HCT116 (cell line): ENCODE results near the gene SPRING1. TPM values are rescaled to one million over a fixed set of nuclear protein-coding genes. Genes with fewer than 3 reads are reported as not detected.
A peak's percentile ranks its signal among the peaks of the same experiment; 100 is the strongest.

Experiments
- ATAC-seq: fragments of 200-7000 bp; cut with Tn5 transposase; 2 replicates; pipeline ENCODE4 v1.9.1; 2020; ENCODE audit warnings: mild to moderate bottlenecking, moderate library complexity
- BruUV-seq: library from RNA; stranded (reverse); fragments of 400-500 nt; replicated peaks from 2 replicates; lab custom pipeline; 2021; lab: Mats Ljungman, UMichigan
- CTCF ChIA-PET: fragments of 300-600 bp; sonication (Branson Sonifier 250); formaldehyde crosslinking; loops from one replicate; lab custom pipeline; 2021; ENCODE audit warnings: antibody characterized with exemption; lab: Charles Lee
- POLR2A ChIA-PET: fragments of 300-600, 350-600 bp; sonication (Branson Sonifier 250); formaldehyde crosslinking; loops from one replicate; lab custom pipeline; 2021; ENCODE audit warnings: antibody characterized with exemption; lab: Charles Lee
- RAD21 ChIA-PET, 2 experiments: fragments of 300-600 bp; sonication (Branson Sonifier 250); formaldehyde crosslinking; loops; one replicate each; lab custom pipeline; 2023; ENCODE audit warnings: low total read pairs in 2 of 2; ENCODE audit not compliant: uncharacterized antibody in 2 of 2, unreplicated experiment in 2 of 2, low non-redundant PET in 1 of 2; lab: Charles Lee
- DNase-seq: peaks from one replicate; pipeline ENCODE4 v3.0.0-alpha.2; 2010; ENCODE audit warnings: low read depth, low spot score
- H2AFZ ChIP-seq: fragments of 200-600 bp; shearing (Covaris generic), sonication (generic); 2 replicates; pipeline ENCODE4 v1.6.1; 2017; ENCODE audit warnings: low read depth, mixed run types, mixed read lengths, antibody characterized with exemption, low read length; ENCODE audit not compliant: poor library complexity, severe bottlenecking
- H3K27ac ChIP-seq: 2 replicates; pipeline ENCODE4 v1.5.1; 2012; ENCODE audit warnings: low read depth, low read length
- H3K27me3 ChIP-seq: fragments of 200-600 bp; sonication (generic); 2 replicates; pipeline ENCODE4 v1.6.1; 2016; ENCODE audit warnings: mixed run types, low read length, mixed read lengths; ENCODE audit not compliant: insufficient read depth
- H3K36me3 ChIP-seq, 2 experiments: fragments of 200-500 bp in 1 of 2; fragments of 200-600 bp in 1 of 2; sonication (Bioruptor generic) in 1 of 2; sonication (generic) in 1 of 2; 2 replicates each; pipeline versions ENCODE4 v1.5.1 to v1.6.1; 2014 to 2016; ENCODE audit warnings: low read length in 2 of 2, inconsistent platforms in 1 of 2, mixed read lengths in 1 of 2, mixed run types in 1 of 2; ENCODE audit not compliant: insufficient read depth in 2 of 2, control insufficient read depth in 1 of 2
- H3K4me1 ChIP-seq, 2 experiments: fragments of 200-600 bp in 1 of 2; sonication (generic) in 1 of 2; 2 replicates each; pipeline versions ENCODE4 v1.5.1 to v1.6.1; 2012 to 2017; ENCODE audit warnings: low read length in 2 of 2, inconsistent platforms in 1 of 2, mild to moderate bottlenecking in 1 of 2, mixed read lengths in 1 of 2, mixed run types in 1 of 2, moderate library complexity in 1 of 2; ENCODE audit not compliant: insufficient read depth in 2 of 2, control insufficient read depth in 1 of 2
- H3K4me2 ChIP-seq: fragments of 200-600 bp; sonication (generic); 2 replicates; pipeline ENCODE4 v1.6.1; 2017; ENCODE audit warnings: mixed run types, low read length, mixed read lengths
- H3K4me3 ChIP-seq, 2 experiments: fragments of 200-600 bp in 1 of 2; sonication (generic) in 1 of 2; replicated peaks in 1 of 2; 2 replicates each; pipeline ENCODE4 v1.5.1; 2011 to 2016; ENCODE audit warnings: low read length in 2 of 2, control low read depth in 1 of 2, low read depth in 1 of 2, mild to moderate bottlenecking in 1 of 2, mixed read lengths in 1 of 2, mixed run types in 1 of 2
- H3K79me2 ChIP-seq: fragments of 200-600 bp; sonication (generic); 2 replicates; pipeline ENCODE4 v1.6.1; 2017; ENCODE audit warnings: mild to moderate bottlenecking, mixed run types, low read length, moderate library complexity, mixed read lengths; ENCODE audit not compliant: insufficient read depth
- H3K9ac ChIP-seq: fragments of 200-600 bp; sonication (generic); 2 replicates; pipeline ENCODE4 v1.6.1; 2016; ENCODE audit warnings: low read length, mixed read lengths
- H3K9me2 ChIP-seq: fragments of 200-600 bp; sonication (generic), shearing (Covaris generic); 2 replicates; pipeline ENCODE4 v1.6.1; 2017; ENCODE audit warnings: mixed run types, mild to moderate bottlenecking, moderate library complexity; ENCODE audit not compliant: insufficient read depth
- H3K9me3 ChIP-seq, 2 experiments: fragments of 200-500 bp in 1 of 2; fragments of 200-600 bp in 1 of 2; sonication (Bioruptor generic) in 1 of 2; sonication (generic) in 1 of 2; 2 replicates each; pipeline ENCODE4 v1.6.1; 2014 to 2017; ENCODE audit warnings: low read length in 2 of 2, mixed read lengths in 2 of 2, inconsistent platforms in 1 of 2, low read depth in 1 of 2, mild to moderate bottlenecking in 1 of 2, mixed run types in 1 of 2, moderate library complexity in 1 of 2; ENCODE audit not compliant: control insufficient read depth in 1 of 2, insufficient read depth in 1 of 2
- H4K20me1 ChIP-seq: fragments of 200-600 bp; sonication (generic), shearing (Covaris generic); 2 replicates; pipeline ENCODE4 v1.6.1; 2017; ENCODE audit warnings: mixed run types, mild to moderate bottlenecking, moderate library complexity; ENCODE audit not compliant: insufficient read depth
- EGR1 ChIP-seq: IDR thresholded peaks from 2 replicates; pipeline ENCODE4 v1.6.1; 2012; ENCODE audit warnings: low read depth
- POLR2A ChIP-seq: IDR thresholded peaks from 2 replicates; pipeline ENCODE4 v1.7.0; 2011; ENCODE audit warnings: borderline replicate concordance; ENCODE audit not compliant: insufficient read depth, insufficient read length; ENCODE audit errors: extremely low read depth
- POLR2AphosphoS5 ChIP-seq: IDR thresholded peaks from 2 replicates; pipeline ENCODE4 v1.6.1; 2011; ENCODE audit warnings: mild to moderate bottlenecking, low read depth, low read length, moderate library complexity
- ZFX ChIP-seq: fragments of 450-650 bp; IDR thresholded peaks from 2 replicates; pipeline ENCODE4 v1.6.1; 2017
- intact Hi-C: fragments of 100-400 bp; cut with micrococcal nuclease; formaldehyde crosslinking; loops from 2 replicates; pipeline ENCODE4 v1.10.0; 2022
- total RNA-seq: library from RNA; stranded (reverse); gene quantifications from one replicate; pipeline ENCODE4 v1.2.1, GENCODE V29; 2021; ENCODE audit not compliant: unreplicated experiment
- TF ChIP-seq, protein P1 (sequence below): IDR thresholded peaks from 2 replicates; pipeline ENCODE4 v1.6.1; 2012
- TF ChIP-seq, protein P2 (sequence below), 3 experiments: fragments of 200-600 bp in 1 of 3; sonication (generic) in 1 of 3; IDR thresholded peaks in 2 of 3; conservative IDR thresholded peaks in 1 of 3; 2 replicates each; pipeline ENCODE4 v1.5.1; 2012 to 2017; ENCODE audit warnings: low read depth in 2 of 3, low read length in 2 of 3, antibody characterized with exemption in 1 of 3, borderline replicate concordance in 1 of 3, control low read depth in 1 of 3, mild to moderate bottlenecking in 1 of 3, mixed read lengths in 1 of 3, mixed run types in 1 of 3, moderate library complexity in 1 of 3; ENCODE audit not compliant: insufficient read depth in 1 of 3

Gene SPRING1
- total RNA-seq, 1 experiment from 2014 or later, result 28.5 TPM

DNA sequence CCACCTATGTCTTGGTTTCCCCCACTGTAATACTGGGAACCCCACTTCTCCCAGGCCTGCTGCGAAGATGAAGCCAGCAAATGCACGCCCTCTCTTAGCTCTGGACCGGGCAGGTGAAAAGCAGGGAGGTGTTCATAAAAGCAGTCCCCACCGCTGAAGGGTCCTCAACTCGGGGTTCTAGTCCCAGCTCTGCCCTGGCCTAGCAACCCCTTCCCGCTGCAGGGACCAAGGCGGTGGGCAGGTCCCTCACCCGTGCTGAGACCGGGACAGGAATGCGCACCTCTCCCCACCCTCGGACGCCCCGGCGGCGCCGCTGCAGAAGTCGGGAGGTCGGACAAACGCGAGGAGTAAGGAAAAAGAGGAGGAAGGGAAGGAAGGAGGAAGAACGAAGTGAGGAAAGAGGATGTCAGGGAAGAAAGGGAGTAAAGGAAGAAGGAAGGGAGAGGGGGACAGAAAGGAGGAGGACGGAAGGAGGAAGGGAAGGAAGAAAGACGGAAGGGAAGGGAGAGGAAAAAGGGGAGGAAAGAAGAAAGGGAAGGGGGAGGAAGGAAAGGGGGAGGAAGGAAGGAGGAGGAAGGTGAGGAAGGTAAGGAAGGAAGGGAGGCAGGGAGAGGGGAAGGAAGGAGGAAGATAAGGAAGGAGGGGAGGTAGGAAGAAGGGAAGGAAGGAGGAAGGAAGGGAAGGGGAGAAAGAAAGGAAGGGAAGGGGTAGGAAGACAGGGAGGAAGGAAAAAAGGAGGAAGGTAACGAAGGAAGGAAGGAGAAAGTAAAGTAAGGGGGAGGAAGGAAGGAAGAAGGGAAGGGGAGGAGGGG, 701 bp downstream of the SPRING1 start:
- POLR2A ChIA-PET, result no interaction called here

More for the DNA sequence above, 701 bp downstream of the SPRING1 start:
- RAD21 ChIA-PET, result no interaction called here
- no peak for DNase-seq
- no peak overlapping the region for H2AFZ ChIP-seq
- H3K9me2 ChIP-seq, result no peaks in the 10 kb centered on the region
- H3K9ac ChIP-seq, result peak overlapping the region; percentile 63
- H3K4me2 ChIP-seq, result peak overlapping the region; percentile 98
- H3K9me3 ChIP-seq, result no peaks in the 10 kb centered on the region
- BruUV-seq, result TSS peak; percentile 58
- H3K4me1 ChIP-seq, result peaks cover 11 to 21% of the 10 kb centered on the region in 2 experiments
- CTCF ChIA-PET, result no interaction called here
- intact Hi-C loops, result no loop called here
- ATAC-seq, result no peak
- peaks cover 24% of the 10 kb centered on the region for H3K79me2 ChIP-seq
- peaks cover 5 to 6% of the 10 kb centered on the region in 2 experiments; a peak in 2 of 4 replicates for H3K36me3 ChIP-seq
- peak overlapping the region; percentile 89 to 90 for H3K4me3 ChIP-seq
- H3K27me3 ChIP-seq, result no peaks in the 10 kb centered on the region
- H3K27ac ChIP-seq, result peak overlapping the region; percentile 35
- TF ChIP-seq ZFX (no peak), POLR2AphosphoS5 (no peak), POLR2A (no peak), EGR1 (no peak)
- TF ChIP-seq, protein P1, sequence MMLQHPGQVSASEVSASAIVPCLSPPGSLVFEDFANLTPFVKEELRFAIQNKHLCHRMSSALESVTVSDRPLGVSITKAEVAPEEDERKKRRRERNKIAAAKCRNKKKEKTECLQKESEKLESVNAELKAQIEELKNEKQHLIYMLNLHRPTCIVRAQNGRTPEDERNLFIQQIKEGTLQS, result no peak
- TF ChIP-seq, protein P2, sequence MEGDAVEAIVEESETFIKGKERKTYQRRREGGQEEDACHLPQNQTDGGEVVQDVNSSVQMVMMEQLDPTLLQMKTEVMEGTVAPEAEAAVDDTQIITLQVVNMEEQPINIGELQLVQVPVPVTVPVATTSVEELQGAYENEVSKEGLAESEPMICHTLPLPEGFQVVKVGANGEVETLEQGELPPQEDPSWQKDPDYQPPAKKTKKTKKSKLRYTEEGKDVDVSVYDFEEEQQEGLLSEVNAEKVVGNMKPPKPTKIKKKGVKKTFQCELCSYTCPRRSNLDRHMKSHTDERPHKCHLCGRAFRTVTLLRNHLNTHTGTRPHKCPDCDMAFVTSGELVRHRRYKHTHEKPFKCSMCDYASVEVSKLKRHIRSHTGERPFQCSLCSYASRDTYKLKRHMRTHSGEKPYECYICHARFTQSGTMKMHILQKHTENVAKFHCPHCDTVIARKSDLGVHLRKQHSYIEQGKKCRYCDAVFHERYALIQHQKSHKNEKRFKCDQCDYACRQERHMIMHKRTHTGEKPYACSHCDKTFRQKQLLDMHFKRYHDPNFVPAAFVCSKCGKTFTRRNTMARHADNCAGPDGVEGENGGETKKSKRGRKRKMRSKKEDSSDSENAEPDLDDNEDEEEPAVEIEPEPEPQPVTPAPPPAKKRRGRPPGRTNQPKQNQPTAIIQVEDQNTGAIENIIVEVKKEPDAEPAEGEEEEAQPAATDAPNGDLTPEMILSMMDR (IDR thresholded peaks at IDR 0.05 in 2 of 3, conservative IDR thresholded peaks at IDR 0.05 in 1 of 3; ENCODE audit: borderline replicate concordance in 1 of 3, insufficient read depth in 1 of 3, low read depth in 2 of 3, low read length in 2 of 3), result no peak
- H4K20me1 ChIP-seq, result no peaks in the 10 kb centered on the region
